ENCODE data around the gene ANKRD49.

ANKRD49 gene

GRCh38 chr11:94544646-94545263 is 51.0 kb downstream of the ANKRD49 start:
- DNase-seq (ENCODE audit: low spot score): no peak

DNA sequence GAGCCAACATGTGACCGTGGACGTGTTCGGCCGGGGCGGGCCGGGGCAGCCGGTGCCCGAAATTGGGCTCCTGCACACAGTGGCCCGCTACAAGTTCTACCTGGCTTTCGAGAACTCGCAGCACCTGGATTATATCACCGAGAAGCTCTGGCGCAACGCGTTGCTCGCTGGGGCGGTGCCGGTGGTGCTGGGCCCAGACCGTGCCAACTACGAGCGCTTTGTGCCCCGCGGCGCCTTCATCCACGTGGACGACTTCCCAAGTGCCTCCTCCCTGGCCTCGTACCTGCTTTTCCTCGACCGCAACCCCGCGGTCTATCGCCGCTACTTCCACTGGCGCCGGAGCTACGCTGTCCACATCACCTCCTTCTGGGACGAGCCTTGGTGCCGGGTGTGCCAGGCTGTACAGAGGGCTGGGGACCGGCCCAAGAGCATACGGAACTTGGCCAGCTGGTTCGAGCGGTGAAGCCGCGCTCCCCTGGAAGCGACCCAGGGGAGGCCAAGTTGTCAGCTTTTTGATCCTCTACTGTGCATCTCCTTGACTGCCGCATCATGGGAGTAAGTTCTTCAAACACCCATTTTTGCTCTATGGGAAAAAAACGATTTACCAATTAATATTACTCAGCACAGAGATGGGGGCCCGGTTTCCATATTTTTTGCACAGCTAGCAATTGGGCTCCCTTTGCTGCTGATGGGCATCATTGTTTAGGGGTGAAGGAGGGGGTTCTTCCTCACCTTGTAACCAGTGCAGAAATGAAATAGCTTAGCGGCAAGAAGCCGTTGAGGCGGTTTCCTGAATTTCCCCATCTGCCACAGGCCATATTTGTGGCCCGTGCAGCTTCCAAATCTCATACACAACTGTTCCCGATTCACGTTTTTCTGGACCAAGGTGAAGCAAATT is 51.7 kb downstream of the ANKRD49 start:
- no peak for DNase-seq (ENCODE audit: low spot score)

DNA sequence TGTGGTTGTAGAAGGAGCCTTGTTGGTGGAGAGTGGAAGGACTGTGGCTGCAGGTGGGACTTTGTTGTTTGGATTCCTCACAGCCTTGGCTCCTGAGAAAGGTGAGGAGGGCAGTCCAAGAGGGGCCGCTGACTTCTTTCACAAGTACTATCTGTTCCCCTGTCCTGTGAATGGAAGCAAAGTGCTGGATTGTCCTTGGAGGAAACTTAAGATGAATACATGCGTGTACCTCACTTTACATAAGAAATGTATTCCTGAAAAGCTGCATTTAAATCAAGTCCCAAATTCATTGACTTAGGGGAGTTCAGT is 52.3 kb downstream of the ANKRD49 start:
- no peak for DNase-seq (ENCODE audit: low spot score)

DNA sequence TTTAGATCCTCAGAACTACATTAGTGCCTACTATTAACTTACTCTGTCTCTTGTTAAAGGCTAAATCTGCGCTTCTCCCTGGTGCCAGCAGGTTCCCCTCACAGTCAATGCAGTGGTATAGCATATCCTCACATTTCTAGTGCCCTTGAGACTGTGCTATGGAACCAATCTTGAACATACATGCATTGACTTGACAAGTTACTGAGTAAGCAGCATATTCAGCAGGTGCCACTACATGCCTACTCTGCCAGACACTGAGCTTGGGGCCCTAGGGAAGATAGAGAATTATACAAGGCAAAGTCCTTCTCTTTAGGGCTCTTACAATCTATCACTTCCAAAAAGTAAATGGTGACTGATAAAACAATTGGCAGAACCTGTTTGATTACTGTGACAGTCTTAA is 53.1 kb downstream of the ANKRD49 start:
- DNase-seq (ENCODE audit: low spot score): no peak

DNA sequence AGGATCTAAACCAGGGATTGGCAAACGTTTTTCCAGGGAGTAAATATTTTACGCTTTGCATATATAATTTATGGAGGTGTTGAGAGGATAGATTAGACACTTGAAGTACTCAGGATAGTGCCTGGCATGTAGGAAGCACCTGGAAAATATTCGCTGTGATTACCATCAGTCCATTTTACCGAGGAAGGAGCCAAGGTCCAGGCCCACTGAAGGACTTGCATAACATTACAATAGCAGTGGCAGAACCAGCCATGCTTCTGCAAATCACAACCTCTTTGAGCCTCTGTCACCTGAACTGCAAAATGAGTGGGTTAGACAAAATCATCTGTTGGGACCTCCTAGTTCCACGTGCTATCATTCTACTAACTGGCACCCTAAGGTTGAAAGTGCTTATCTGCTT is 55.4 kb downstream of the ANKRD49 start:
- DNase-seq (ENCODE audit: low spot score): no peak

All from pons (tissue), 1 donor.